Fibroblast of lung (primary cell): ENCODE results near the gene KLF14.

Experiments
- EZH2 ChIP-seq: IDR thresholded peaks from 2 replicates; pipeline ENCODE4 v1.5.1; 2012; ENCODE audit warnings: low read length, control low read depth, mild to moderate bottlenecking; ENCODE audit errors: missing control alignments
- TF ChIP-seq, protein P1 (sequence below), 2 donors: IDR thresholded peaks in 1 of 2; conservative IDR thresholded peaks in 1 of 2; 1 replicate in 1 of 2; 2 replicates in 1 of 2; pipeline ENCODE4 v1.5.1; 2011 to 2012; ENCODE audit warnings: low read length in 2 of 2, control low read depth in 1 of 2, inconsistent platforms in 1 of 2, low read depth in 1 of 2, mild to moderate bottlenecking in 1 of 2

DNA sequence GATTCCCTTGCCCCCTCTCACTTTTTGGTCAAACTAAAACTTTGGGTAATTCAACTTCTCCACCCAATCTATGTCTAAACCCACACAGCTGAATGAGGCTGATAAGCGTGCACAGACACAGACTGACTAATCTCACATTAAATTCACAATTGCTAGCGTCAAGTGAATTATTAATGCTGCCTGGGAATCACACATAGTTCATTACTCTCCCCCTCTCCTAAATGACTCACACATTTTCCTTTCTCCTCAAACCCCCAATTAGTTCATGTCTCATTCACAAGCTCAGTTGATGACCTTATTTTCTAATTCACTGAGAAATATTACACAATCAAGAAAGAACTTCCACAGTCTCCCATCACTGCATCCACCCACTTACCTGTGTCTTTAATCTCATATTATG lies 14.5 kb downstream of the KLF14 start:
- TF ChIP-seq, protein P1, sequence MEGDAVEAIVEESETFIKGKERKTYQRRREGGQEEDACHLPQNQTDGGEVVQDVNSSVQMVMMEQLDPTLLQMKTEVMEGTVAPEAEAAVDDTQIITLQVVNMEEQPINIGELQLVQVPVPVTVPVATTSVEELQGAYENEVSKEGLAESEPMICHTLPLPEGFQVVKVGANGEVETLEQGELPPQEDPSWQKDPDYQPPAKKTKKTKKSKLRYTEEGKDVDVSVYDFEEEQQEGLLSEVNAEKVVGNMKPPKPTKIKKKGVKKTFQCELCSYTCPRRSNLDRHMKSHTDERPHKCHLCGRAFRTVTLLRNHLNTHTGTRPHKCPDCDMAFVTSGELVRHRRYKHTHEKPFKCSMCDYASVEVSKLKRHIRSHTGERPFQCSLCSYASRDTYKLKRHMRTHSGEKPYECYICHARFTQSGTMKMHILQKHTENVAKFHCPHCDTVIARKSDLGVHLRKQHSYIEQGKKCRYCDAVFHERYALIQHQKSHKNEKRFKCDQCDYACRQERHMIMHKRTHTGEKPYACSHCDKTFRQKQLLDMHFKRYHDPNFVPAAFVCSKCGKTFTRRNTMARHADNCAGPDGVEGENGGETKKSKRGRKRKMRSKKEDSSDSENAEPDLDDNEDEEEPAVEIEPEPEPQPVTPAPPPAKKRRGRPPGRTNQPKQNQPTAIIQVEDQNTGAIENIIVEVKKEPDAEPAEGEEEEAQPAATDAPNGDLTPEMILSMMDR (conservative IDR thresholded peaks at IDR 0.05 in 1 of 2, IDR thresholded peaks at IDR 0.05 in 1 of 2; ENCODE audit: low read depth in 1 of 2, low read length in 2 of 2): no peak
- TF ChIP-seq EZH2: no peak
